NOMO-1 (cell line): Measurements from ENCODE around the gene LAMA4.
"Not testable (repeated sequence)": the region's sequence is repeated elsewhere in the genome, so short reads cannot be mapped to it uniquely, and the experiment has no call there.

Source experiments
- DNase-seq, 2 experiments: peaks; one replicate each; lab custom pipeline; 2025; ENCODE audit not compliant: unreplicated experiment in 2 of 2; lab: John Stamatoyannopoulos, UW

LAMA4 gene

DNA sequence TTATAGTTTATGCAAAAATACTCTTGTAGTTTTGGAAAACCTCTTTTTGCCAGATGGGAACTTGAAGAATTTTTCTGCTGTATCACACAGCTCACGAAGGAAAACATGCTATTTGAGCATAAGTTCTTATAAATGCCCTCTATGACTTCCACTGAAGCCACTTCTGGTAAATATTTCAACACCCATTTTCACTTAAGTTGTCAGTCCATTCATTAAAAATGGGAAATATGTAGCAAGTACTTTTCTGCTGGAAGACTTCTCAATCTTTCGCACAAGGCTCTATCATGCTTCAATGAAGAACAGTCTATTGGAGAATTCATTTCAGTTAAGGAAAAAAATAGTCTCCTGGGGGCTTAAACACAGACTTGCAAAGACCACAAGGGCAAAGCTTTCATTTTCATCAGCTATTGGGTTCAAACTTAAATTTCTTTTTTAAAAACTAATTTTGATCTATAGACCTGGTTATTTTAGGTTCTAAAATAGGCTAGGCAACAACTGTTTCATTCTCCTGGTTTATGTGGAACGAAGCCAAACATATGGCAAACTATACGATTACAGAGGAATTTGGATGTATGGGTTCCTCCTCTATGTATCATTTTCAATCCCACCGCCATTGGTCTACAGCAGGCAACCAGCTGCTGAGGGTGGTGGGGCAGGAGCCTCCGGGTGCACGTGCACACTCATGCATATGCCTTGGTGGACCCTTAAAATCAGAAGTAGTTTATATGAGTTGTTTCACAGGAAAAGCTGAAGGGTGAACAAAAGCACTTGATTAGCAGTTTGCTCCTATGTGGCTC lies 38.7 kb downstream of the LAMA4 start:
- DNase-seq: no peak

- DNase-seq: peak in 1 of 2 experiments; percentile 41
These were observed 39.6 kb downstream of the LAMA4 start for GRCh38 chr6:112214739-112215269.

DNA sequence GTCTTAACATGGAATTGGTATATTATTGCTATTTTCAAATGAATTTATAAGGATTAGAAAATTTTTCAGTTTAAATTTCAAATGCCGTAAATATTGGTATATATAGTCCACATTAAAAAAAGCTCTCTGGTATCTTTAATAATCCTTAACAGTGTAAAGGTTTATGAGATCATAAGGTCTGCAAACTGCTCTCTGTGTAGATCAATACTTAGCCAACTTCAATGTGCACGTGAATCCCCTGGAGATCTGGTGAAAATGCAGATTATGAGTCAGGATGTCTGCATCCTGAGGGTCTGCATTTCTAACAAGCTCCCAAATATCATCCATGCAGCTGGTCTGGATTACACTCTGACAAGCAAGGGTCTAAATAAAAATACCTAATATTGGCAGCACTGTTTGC lies 43.5 kb downstream of the LAMA4 start:
- no peak for DNase-seq

- no peak for DNase-seq
These were observed 45.2 kb downstream of the LAMA4 start for GRCh38 chr6:112209131-112209530.

GRCh38 chr6:112207776-112208175 lies 46.6 kb downstream of the LAMA4 start:
- no peak for DNase-seq

GRCh38 chr6:112207131-112207530 lies 47.2 kb downstream of the LAMA4 start:
- DNase-seq: no peak

DNA sequence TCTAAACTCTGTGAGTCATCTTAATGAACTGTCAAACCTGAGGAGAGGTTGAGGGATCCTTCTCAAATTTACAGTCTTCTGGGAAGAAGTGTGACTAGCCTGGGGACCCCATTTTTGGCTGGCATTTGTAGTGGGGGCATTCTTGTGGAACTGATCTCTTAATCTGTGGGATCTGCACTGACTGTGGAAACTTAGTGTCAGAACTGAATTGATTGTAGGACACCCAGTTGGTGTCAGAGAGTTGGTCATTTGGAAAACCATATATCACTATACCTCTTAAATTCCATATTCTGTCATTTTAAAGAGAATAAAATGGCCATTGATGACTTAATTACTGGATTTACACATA lies 48.3 kb downstream of the LAMA4 start:
- no peak for DNase-seq

DNA sequence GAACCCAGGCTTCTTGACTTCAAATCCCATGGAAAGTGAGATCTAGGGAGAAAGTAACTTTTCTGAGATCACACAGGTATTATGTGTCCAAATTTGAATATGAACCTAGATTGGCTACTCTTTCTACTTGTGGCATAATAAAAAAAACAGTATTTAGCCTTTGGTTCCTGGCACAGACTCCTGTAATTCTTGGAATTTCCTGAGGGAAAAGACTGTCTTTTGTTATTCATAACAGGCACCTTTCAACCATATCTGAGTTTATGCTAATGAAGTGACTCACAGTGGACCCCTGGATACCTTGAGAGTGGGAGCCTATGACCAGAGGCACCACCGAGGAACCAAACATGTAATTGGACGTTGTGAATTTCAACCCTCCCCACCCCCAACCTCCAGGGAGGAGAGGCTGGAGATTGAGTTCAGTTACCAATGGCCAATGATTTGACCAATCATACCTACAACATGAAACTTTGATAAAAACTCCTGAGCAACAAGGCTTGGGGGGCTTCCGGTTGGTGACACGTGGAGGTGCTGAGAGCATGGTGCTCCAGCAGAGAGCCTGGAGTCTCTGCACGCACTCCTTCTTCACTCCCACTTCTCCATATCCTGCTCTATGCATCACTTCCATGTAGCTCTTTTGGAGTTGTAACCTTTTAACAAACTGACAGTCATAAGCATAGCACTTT lies 48.8 kb downstream of the LAMA4 start:
- no peak for DNase-seq

DNA sequence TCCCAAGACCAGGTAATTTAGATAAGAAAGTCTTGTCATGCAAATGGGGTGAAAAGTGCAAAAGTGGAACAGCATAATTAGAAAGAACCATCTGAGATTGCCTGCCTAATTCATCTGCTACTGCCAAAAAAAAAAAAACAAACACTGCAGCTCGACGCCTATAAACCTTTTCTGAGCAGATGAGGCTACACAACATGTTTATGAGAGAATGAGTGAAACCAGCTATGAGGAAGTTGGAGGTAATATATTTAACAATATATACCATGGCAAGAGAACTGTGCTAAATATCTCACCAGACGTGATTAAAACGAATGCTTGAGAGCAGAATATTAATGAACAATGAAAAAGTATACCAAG lies 50.0 kb downstream of the LAMA4 start:
- DNase-seq: peak; percentile 3 to 36

- DNase-seq: no peak
These were observed 50.6 kb downstream of the LAMA4 start for GRCh38 chr6:112203577-112204349.

GRCh38 chr6:112202639-112203341 lies 51.6 kb downstream of the LAMA4 start:
- no peak for DNase-seq

DNA sequence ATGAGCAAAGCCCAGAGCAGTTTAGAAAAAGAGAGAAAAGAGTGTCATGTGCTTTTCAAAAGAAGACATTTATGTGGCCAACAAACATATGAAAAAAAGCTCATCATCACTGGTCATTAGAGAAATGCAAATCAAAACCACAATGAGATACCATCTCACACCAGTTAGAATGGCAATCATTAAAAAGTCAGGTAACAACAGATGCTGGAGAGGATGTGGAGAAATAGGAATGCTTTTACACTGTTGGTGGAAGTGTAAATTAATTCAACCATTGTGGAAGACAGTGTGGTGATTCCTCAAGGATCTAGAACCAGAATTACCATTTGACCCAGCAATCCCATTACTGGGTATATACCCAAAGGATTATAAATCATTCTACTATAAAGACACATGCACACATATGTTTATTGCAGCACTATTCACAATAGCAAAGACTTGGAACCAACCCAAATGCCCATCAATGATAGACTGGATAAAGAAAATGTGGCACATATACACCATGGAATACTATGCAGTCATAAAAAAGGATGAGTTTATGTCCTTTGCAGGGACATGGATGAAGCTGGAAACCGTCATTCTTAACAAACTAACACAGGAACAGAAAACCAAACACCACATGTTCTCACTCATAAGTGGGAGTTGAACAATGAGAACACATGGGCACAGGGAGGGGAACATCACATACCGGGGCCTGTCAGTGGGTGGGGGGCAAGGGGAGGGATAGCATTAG lies 54.0 kb downstream of the LAMA4 start:
- DNase-seq: not testable (repeated sequence)

DNA sequence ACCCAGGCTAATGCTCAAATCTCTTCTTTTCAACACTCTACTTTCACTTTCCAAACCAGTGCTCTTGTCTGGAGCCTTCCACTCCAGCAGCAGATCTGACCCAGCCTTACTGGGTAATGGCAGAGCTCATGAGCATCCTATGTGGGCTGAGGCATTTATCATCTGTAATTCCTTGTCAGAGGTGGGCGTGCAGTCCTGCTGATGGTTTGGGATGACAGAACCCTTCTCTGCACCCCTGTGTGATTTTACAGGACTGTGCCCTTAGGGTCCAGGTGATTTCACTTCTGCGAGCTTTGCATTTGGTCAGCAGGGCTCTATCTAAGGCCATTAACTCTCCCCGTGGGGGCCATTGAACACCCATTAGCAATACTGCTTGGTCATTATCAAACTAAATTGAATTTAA lies 55.4 kb downstream of the LAMA4 start:
- DNase-seq: no peak

DNA sequence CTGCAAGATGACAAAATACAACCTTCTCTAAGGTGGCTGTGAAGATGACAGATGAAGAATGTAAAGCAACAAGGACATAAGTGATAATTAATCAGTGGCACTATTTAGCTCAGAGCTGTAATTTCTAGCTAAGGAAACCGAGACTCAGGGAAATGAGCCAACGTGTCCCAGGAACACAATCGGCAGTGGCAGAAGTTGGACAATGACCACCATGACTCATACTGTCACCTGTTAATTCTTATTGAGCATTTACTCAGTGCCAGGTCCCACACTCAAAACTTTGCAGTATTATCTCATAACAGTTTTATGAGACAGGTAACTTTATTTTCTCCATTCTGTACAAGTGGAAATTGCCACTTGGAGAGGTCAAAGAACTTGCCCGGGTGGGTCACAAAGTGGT lies 55.8 kb downstream of the LAMA4 start:
- no peak for DNase-seq

DNA sequence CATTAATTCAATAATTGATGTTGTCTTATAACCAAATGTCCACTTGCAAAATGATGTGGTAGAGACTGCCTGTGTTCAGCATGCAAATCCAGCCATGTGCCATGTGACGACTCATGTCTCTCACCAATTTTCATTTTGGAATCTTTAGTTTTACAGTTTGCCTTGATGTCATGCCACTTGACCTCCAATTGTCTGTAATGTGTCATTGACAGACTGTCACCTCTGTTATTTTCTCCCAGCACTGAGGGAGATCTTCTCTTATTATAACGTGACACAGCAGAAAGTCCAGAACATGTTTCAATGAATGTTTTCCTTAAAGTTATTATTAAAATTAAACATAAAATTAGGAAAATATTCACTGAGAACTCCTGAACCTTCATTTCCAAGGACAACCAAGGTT lies 56.7 kb downstream of the LAMA4 start:
- no peak for DNase-seq

DNA sequence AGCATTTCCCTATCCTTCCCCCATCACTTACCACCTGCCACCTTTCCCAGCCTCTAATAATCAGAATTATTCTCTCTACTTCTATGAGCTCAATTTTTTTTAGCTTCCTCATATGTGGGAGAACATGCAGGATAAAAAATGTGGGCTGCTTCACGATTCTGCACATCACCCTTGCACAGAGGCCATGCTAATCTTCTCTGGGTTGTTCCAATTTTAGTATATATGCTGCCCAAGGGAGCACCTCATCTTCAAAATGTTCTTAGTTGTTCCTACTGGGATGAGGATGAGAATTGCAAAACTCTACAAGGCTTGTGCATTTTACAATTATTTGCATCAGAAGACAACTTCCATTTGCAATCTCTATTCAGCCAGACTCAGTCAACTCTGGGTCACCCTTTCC lies 58.1 kb downstream of the LAMA4 start:
- DNase-seq: no peak

- no peak for DNase-seq
These were observed 59.2 kb downstream of the LAMA4 start for GRCh38 chr6:112195166-112195565.

GRCh38 chr6:112194511-112194910 lies 59.9 kb downstream of the LAMA4 start:
- no peak for DNase-seq

GRCh38 chr6:112193535-112194051 lies 60.8 kb downstream of the LAMA4 start:
- no peak for DNase-seq

DNA sequence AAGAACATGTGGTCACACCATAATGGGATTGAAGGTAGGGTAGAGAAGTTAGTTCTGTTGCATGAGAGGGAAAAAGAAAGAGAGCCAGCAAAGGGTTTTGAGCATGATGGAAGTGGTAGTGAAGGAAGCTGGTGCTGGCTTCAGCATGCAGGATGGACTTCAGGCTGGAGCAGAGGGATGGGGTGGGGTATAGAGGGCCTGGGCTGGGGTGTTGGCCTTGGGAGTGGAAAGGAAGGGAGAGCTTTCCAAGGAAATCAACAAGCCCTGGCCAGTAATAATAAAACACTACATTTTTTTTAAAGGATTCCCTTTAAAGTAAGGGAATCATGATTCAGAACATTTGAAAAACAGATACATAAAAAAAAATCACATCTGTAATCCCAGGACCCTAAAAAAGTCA lies 61.2 kb downstream of the LAMA4 start:
- DNase-seq: no peak
